Kidney glomerular epithelial cell (primary cell): Measurements from ENCODE around the gene LRRC36.
A peak's percentile ranks its signal among the peaks of the same experiment; 100 is the strongest.

Experiments used
- DNase-seq: peaks from one replicate; lab custom pipeline; 2025; lab: John Stamatoyannopoulos, UW

LRRC36 gene

GRCh38 chr16:67294938-67295361 lies 31.7 kb upstream of the LRRC36 start:
- no peak for DNase-seq

- DNase-seq, result peak; percentile 41
Measured at GRCh38 chr16:67296420-67296819, 30.2 kb upstream of the LRRC36 start.

DNA sequence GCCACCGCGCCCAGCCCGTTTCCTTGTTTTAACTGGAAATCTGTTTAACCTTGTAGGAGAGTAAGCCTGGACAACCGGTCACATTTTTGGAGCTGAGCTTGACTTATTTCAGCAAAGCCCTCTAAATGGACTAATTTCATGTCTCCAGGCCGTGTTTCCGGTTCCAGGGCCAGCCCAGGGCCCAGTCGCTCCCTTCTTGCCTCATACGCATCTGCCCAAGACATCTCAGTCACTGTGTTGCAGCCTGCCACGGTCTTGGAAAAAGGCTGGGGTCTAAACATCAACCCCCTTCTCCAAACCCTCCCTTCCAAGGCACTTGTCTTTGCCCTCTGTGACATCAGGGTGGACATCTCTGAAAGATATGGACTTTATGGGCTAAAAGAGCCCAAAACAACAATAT lies 28.3 kb upstream of the LRRC36 start:
- no peak for DNase-seq

- no peak for DNase-seq
Measured at GRCh38 chr16:67299269-67299668, 27.3 kb upstream of the LRRC36 start.

DNA sequence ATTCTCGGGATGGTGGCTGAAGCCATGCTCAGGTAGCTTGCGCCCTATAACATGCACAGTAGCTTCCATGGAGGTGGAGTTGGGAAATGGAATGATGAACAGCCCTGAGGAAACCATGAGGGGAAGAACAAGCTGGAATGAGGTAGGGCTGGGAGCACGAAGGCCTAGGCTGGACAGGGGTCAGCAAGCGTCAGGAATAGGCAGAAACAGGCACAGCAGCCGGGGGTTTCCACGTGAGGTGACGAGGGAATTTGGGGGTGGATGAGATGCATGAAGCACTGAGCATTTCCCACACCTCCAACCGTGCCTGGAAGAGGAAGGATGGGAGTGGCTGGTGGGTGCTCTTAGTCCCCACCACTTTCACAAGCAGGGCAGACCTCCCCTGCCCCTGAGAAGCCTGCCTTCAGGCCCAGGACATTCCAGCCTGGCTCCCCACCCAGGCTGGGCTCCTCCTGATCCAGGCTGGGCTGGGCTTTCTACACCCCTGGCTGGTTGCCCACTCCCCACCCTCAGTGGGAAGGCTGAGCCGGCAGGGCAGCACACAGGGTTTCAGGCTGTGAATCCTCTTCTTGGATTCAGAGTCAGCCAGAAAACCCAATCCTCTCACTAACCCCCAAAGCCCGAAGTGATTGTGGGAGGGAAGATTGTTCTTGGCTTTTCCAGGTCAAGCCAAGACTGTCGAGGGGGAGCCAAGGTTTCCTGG lies 25.4 kb upstream of the LRRC36 start:
- DNase-seq, result no peak

GRCh38 chr16:67302076-67302475 lies 24.5 kb upstream of the LRRC36 start:
- DNase-seq, result no peak

DNA sequence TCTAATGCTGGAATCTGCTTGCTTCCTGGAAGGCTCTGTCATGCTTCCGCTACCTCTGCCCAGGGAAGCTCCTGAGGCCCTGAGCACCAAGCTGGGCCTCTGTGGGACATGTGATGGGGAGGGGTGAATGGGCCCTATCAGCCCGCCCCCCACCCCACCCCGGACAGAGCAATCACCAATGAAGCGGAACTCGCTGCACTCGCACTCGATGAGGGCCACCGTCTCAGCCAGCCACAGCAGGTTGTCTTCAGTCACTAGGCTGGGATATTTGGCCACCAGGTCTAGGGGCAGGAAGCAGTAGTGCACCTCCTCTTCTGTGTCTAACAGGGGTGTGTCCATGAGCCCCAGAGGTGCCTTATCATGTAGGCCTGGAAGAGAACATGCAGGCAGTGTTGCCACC lies 23.6 kb upstream of the LRRC36 start:
- no peak for DNase-seq

DNA sequence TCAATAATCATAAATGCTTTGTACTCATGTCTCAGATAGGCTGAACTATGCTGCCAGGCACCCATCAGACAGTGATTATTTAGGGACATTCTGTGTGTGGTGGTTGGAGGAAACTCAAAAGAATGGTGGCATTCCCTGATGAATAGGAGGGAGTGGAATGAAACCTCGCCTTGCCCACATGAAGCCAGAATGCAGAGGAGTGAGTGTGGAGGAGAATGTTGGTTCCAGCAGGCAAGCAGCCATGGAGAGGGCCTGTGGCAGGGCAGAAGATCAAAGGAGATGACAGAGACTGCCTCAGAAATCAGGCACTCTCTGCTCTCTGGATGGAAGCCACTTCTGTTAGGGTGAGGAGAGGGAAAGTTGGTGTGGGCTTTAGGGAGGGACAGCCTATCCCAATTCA lies 22.6 kb upstream of the LRRC36 start:
- DNase-seq, result peak; percentile 41

DNA sequence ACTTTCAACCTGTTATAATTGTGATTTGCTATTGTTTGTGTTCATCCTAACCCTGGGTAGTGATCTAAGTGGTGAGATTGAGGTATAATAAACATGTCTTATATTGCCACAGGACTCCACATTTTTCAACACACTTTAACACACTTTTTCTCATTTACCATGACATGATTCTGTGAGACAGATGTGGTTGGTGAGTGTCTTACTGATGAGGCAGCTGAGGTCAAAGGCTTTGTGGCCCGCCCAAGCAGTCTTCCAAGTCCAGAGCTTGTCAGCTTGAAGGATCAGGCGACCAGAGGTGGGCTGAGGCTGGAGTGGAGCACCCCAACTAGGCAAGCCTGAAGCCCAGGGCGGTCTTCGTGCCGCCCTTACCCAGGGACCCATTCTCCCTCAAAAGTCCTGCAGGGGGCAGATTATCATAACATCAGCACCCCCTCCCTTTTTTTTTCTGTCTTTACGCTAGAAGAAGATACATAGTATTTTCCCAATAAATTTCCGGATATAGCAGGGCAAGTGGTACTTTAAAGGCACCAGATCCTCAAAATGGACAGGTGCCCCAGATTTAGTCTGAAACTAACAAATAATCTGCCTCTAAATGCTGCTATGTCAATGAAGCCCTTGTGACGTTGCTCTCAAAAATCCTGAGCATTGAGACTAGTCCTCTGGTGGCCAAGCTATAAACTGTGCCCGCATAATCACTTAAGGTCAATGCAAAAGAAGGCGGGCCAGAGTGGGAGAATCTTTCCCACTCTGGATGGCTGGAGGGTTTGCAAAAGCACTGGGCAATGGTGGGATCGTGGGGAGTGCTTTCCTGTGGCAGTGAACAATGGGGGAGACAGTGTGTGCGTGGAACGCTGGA lies 21.2 kb upstream of the LRRC36 start:
- DNase-seq, result no peak

- DNase-seq, result no peak
Measured at GRCh38 chr16:67310561-67310960, 16.1 kb upstream of the LRRC36 start.

GRCh38 chr16:67311607-67312488 lies 14.8 kb upstream of the LRRC36 start:
- peak; percentile 99 for DNase-seq

- DNase-seq, result peak; percentile 8
Measured at GRCh38 chr16:67312719-67313118, 13.9 kb upstream of the LRRC36 start.

GRCh38 chr16:67317853-67318252 lies 8.8 kb upstream of the LRRC36 start:
- DNase-seq, result no peak

- no peak for DNase-seq
Measured at GRCh38 chr16:67326115-67326471, 522 bp upstream of the LRRC36 start.

GRCh38 chr16:67327743-67328142 lies 1.1 kb downstream of the LRRC36 start:
- DNase-seq, result no peak

- DNase-seq, result peak; percentile 32
Measured at GRCh38 chr16:67329901-67330300, 3.3 kb downstream of the LRRC36 start.

- DNase-seq, result no peak
Measured at GRCh38 chr16:67333315-67333714, 6.7 kb downstream of the LRRC36 start.

GRCh38 chr16:67336116-67336515 lies 9.5 kb downstream of the LRRC36 start:
- no peak for DNase-seq

DNA sequence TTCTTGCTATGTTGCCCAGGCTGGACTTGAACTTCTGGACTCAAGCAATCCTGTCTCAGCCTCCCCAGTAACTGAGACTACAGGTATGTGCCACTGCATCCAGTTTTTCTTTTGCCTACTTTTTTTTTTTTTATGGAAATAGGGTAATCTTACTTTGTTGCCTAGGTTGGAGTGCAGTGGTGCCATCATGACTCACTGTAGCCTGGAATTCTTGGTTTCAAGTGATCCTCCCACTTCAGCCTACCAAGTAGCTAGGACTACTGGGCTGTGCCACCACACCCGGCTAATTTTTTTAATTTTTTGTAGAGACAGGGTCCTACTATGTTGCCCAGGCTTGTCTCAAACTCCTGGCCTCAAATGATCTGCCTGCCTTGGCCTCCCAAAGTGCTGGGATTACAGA lies 10.0 kb downstream of the LRRC36 start:
- no peak for DNase-seq

GRCh38 chr16:67339453-67339852 lies 12.8 kb downstream of the LRRC36 start:
- peak; percentile 33 for DNase-seq

DNA sequence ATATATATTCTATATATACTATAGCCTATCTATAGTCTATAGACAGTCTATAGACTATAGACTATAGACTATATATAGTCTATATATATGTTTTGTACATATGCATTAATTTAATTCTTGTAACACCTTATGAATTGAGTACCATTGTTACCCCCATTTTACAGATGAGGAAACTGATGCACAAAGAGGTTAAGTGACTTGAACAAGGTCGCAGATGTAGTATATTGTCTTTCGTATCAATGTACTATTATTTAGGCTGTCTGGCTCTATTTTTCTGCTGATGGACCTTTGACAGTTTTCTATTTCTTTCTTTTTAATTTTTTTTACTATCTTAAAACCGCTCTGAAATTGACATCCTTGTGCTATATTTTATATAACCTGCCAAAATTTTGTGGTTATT lies 14.6 kb downstream of the LRRC36 start:
- no peak for DNase-seq

DNA sequence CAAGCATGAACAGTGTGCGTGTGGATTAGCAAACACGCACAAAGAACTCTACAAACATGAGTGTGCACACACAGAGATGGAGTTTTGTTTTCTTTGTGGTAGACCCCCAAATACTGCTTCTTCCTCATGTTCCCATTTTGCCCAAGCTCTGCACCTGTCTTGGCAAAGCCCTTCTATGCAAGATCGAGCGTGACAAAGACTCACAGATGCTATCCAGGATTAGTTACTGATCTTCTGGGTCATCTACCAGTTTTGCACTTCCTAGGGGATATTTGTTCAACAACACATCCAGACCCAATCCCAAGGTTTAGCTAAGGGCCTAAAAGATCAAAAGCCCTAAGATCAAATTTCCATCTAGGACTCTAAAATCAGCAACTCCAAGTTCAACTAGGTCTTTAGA lies 16.0 kb downstream of the LRRC36 start:
- DNase-seq, result no peak

- DNase-seq, result no peak
Measured at GRCh38 chr16:67345401-67345800, 18.8 kb downstream of the LRRC36 start.
